DMS 273 treated with DMSO at 0.1 percent for 48 hours (cell line): ENCODE data around the gene PLPP3.

Source experiments
- DNase-seq: peaks from one replicate; lab custom pipeline; 2025; lab: John Stamatoyannopoulos, UW

The PLPP3 gene

GRCh38 chr1:56576880-56577405, 2.4 kb downstream of the PLPP3 start:
- DNase-seq, result peak; percentile 58

DNA sequence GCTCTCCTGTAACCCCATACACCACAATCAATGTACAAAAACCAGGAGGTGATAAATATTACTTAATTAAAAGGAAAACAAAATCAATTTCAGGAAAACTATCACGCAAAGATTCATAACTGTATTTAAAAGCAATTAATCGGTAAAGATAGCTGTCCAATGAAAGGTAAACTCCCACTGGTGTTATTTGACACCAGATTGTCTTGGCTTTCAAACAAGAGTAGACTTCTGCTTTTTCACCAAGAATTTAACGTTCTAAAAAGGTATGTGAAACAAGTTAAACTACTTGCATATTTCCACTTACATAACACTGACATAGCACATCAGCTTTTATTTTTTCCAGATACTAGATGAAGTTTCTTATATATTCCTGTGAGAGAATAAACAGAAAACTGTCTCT, 3.5 kb downstream of the PLPP3 start:
- DNase-seq, result no peak

DNA sequence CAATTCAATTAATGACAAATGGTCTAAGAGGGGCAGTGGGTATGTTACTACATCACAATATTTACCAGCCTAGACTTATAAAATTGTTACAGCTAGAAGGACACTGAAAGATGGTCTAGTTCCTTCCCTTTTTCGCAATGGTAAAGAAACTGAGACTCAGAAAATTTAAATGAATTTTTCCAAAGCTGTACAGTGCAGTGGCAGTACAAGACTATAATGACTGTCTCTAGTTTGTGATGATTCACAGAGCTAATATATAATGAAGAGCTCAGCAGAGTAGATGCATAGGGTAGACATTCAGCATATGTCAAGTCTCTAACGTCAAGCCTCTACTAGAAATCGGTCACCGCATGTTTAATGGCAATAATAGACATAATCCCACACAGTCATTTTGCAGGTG, 4.6 kb downstream of the PLPP3 start:
- no peak for DNase-seq

GRCh38 chr1:56573311-56573710, 6.1 kb downstream of the PLPP3 start:
- no peak for DNase-seq

DNA sequence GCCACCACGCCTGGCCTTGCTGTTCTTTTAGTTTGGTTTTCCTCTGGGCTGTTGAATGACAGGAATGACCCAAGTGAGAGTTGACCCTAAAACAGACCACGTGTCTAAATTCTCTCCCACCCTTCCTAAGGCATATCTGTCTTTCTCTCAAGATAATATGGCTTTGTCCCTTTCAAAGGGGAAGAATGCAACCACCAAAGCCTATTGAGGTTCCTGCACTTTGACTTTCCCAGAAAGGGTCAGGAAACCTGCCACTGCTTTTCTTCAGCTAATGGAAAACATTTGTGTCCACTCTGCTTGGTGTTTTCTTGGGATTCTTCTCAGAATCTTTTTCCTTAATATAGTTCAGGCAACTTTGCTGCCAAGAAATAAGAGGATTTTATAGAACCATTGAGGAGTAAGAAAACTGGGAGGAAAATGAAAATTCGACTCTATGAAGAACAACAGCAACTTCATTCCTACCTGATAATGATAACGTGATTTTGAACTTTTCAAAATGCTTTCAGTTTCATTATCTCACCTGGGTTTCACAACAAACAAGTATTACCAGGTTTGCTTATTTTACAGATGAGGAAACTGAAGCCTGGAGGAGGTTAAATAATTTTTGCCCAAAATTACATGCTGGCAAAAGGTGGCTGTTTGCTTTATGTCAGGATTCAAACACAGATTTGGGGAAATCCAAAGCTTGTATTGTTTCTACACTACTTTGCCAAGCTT, 6.9 kb downstream of the PLPP3 start:
- DNase-seq, result no peak

GRCh38 chr1:56571448-56571847, 7.9 kb downstream of the PLPP3 start:
- DNase-seq, result no peak

GRCh38 chr1:56570924-56571372, 8.4 kb downstream of the PLPP3 start:
- no peak for DNase-seq

GRCh38 chr1:56569661-56570060, 9.7 kb downstream of the PLPP3 start:
- DNase-seq, result no peak

DNA sequence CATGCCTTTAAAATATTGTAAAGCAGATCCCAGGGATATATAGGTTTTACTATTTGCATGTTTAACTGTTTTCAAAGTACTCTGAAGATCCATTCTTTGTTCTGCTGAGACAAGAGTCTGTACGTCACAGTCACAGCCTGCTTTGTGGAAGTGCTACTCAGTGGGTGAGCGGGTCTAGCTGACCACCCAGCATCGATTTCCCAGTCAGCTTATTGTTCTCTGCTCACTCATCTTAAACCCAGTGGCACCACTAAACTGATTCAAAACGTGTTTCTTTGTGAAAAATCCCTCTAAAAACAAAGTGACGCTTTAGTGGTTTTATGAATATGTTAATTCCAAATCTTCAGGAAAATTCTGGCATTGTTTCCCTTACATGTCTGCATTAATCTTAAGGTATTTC, 12.4 kb downstream of the PLPP3 start:
- no peak for DNase-seq

- DNase-seq, result no peak
Measured at GRCh38 chr1:56566061-56566744, 13.2 kb downstream of the PLPP3 start.

- no peak for DNase-seq
Measured at GRCh38 chr1:56564615-56565014, 14.7 kb downstream of the PLPP3 start.

- no peak for DNase-seq
Measured at GRCh38 chr1:56563568-56563967, 15.8 kb downstream of the PLPP3 start.

DNA sequence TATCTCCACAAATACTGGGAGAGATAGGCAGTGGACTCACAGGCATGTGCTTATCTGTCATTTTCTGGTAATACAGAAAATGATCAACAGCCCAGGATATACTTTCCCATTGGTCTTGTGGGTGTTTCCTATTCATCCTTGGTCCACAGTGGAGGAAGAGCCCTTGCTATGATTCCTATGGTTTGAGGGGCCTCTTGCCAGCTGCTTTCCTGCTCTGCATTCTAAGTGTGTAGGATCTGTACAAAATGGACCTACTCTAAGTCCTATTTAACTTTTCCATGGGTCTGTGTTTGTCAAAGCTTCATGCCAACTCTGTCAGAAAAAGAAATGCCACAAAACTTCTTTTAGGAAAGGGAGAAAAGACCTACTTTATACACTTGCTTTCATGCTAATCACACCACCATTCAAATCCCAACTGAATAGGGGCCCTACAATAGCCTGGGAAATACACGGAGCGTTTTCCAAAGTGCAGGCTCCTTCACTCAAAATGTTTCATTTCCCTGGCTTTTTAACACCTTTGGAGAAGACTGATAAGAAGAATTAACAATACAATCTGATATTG, 16.4 kb downstream of the PLPP3 start:
- no peak for DNase-seq

DNA sequence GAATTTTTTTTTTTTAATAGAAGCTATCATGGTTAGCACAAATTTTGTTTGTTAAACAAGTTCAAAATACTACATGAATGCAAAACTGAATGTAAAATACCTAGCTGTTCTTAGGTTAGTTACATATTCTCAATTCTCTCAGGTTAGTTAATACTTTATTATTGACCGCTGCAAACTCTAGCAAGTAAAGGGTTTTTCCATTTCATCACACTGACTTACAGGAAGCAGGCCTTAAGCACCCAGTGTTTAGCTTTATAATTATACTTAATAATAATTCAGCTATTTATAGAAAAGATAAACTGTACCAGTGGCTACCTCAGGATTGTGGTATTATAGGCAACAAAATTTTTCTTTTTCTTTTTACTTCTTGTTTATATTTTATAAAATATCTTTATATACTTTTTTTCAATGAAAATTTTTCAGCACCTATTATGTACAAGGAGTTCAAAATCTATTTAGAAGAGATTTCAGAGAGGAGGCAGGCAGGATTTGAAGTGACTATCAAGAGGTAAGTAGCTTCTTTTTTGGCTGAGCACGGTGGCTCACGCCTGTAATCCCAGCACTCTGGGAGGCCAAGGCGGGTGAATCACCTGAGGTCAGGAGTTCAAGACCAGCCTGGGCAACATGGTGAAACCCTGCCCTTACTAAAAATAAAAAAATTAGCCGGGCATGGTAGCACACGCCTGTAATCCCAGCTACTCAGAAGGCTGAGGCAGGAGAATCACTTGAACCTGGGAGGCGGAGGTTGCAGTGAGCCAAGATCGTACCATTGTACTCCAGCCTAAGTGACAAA, 17.9 kb downstream of the PLPP3 start:
- no peak for DNase-seq

DNA sequence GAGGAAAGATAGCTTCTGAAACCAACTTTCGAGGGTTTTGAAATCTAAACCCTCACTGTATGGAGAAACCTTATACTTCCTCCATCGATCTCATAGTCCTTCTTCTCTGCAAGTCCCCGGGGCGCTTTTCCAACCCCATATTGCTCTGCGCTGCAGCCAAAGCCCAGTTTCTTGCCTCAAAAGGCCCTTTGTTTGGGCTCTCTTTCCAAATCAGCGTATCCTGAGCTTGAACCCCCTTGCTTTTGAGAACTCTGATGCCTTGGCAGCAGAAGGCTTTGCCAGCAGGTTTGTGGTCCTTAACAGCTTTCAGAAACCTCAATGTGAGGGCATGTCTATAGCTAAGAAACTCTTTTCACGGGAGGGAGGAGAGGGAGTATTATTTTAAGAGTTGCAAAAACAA, 21.6 kb downstream of the PLPP3 start:
- no peak for DNase-seq

- DNase-seq, result no peak
Measured at GRCh38 chr1:56555448-56555847, 23.9 kb downstream of the PLPP3 start.

DNA sequence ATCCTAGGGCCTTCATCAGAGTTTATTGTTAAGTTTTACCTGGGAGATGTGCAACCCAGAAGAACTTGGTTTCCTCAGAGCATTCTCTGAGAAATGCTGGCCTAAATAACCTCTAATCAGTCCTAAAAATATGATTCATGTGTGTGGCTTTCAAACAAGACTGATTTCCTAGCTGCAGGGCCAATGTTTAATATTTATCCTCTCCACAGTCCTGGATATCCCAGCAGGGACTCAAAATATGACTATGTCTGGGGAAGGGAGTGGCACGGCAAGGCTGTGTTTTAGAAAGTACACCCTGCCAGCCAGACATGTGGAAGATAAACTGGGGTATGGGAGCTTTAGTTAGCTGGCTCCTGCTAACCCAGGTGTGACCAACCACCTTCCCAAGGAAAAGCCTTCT, 26.3 kb downstream of the PLPP3 start:
- no peak for DNase-seq

DNA sequence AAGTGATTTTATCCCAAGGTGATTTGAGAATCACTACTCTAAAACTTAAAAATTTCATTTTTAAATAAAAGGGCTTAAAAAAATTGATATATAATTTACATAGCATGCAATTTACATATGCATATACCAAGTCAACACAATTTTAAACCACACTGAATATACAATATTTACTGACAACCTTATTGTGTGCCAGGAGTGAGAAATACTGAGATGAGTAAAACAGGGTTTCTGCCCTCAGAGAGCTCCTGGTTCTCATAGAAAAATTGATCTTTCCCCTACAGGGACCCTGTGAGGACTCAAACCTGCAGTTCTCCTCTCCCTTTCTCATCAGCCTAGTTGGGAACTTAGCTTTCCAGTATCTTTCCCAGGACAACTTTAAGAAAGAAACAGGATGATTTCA, 27.0 kb downstream of the PLPP3 start:
- DNase-seq, result no peak

DNA sequence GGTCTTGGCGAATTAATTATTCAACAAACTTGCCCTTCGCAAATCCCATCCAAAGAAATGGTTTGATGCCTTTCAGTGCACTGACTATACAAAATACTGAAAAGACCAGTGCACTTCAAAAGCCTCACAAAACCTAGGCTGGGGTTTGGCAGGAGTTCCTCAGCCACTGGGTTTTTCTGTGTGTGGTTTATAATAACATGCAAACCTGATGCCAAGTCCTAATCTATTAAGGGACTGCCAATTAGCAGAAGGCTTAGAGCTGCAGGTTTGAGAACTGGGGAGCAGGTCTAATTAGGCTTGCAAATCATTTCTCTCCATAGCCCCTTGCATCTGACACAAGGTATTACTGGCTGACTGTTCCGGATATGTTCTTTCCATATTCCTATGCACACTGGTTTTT, 27.7 kb downstream of the PLPP3 start:
- DNase-seq, result peak; percentile 34

DNA sequence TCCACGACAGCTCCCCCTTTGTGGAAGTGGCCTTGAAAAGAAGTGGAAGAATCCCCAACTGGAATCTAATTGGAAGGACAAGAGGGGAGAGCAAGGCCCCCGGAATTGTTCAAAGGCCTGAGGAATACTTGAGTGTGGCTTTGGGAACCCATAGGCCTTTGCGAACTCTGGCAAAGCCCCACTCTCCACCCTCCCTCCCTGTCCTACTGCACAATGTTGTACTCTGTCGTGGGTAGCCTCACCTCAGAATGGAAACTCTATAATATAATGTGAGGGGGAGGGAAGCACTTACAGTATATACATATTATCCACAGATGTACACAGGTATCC, 28.5 kb downstream of the PLPP3 start:
- DNase-seq, result no peak

- no peak for DNase-seq
Measured at GRCh38 chr1:56550138-56550858, 29.1 kb downstream of the PLPP3 start.

GRCh38 chr1:56548571-56548970, 30.8 kb downstream of the PLPP3 start:
- DNase-seq, result no peak
